Coronary artery (tissue), 2 donors: Measurements from ENCODE around the gene SPEM2.
A peak's percentile ranks its signal among the peaks of the same experiment; 100 is the strongest.

Experiments
- DNase-seq: peaks from one replicate; pipeline ENCODE4 v3.0.0-alpha.2; 2017; ENCODE audit warnings: low spot score
- H3K27ac ChIP-seq, 2 donors: fragments of 200-600 bp; sonication (generic); one replicate each; pipeline ENCODE4 v1.5.1; 2016 to 2019
- H3K4me3 ChIP-seq: fragments of 200-600 bp; sonication (generic); 2 replicates; pipeline ENCODE4 v1.5.1; 2016; ENCODE audit warnings: mild to moderate bottlenecking, moderate library complexity
- TF ChIP-seq, protein P1 (sequence below): fragments of 200-600 bp; sonication (generic); IDR thresholded peaks from one replicate; pipeline ENCODE4 v1.5.1; 2019; ENCODE audit warnings: antibody characterized with exemption

Gene SPEM2

GRCh38 chr17:7431231-7431630 is 5.8 kb downstream of the SPEM2 start:
- no peak for DNase-seq
- H3K27ac ChIP-seq: no peak overlapping the region
- TF ChIP-seq, protein P1, sequence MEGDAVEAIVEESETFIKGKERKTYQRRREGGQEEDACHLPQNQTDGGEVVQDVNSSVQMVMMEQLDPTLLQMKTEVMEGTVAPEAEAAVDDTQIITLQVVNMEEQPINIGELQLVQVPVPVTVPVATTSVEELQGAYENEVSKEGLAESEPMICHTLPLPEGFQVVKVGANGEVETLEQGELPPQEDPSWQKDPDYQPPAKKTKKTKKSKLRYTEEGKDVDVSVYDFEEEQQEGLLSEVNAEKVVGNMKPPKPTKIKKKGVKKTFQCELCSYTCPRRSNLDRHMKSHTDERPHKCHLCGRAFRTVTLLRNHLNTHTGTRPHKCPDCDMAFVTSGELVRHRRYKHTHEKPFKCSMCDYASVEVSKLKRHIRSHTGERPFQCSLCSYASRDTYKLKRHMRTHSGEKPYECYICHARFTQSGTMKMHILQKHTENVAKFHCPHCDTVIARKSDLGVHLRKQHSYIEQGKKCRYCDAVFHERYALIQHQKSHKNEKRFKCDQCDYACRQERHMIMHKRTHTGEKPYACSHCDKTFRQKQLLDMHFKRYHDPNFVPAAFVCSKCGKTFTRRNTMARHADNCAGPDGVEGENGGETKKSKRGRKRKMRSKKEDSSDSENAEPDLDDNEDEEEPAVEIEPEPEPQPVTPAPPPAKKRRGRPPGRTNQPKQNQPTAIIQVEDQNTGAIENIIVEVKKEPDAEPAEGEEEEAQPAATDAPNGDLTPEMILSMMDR: no peak
- no peak overlapping the region for H3K4me3 ChIP-seq

- no peak overlapping the region for H3K4me3 ChIP-seq
- TF ChIP-seq, protein P1: no peak
- DNase-seq: no peak
- no peak overlapping the region for H3K27ac ChIP-seq
Measured at GRCh38 chr17:7432296-7432695, 6.9 kb downstream of the SPEM2 start.

- DNase-seq: peak; percentile 85
- TF ChIP-seq, protein P1: no peak
- Histone ChIP-seq H3K4me3 (peak overlapping the region; percentile 74), H3K27ac (peak overlapping the region in 1 of 2 donors; percentile 86)
Measured at GRCh38 chr17:7435676-7436555, 10.5 kb downstream of the SPEM2 start.

DNA sequence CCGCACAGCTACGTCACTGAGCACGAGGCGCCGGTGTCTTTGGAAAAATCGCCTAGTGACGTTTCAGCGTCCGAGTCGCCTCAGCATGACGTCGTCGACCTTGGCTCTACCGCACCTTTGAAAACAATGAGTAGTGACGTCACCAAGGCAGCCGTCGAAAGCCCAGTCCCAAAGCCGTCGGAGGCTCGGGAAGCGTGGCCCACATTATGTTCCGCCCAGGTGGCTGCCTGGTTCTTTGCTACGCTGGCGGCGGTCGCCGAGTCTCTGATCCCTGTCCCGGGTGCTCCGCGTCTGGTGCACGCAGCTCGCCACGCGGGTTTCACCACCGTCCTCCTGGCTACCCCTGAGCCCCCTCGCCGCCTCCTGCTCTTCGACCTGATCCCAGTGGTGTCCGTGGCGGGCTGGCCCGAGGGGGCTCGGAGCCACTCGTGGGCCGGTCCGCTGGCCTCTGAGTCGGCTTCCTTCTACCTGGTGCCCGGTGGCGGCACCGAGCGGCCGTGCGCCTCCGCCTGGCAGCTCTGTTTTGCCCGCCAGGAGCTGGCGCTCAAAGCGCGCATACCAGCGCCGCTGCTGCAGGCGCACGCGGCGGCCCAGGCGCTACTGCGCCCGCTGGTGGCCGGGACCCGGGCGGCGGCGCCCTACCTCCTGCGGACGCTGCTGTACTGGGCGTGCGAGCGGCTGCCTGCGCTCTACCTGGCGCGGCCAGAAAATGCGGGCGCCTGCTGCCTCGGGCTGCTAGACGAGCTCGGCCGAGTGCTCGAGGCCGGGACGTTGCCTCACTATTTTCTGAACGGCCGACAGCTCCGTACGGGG is 11.3 kb downstream of the SPEM2 start:
- H3K4me3 ChIP-seq: peak overlapping the region; percentile 74
- TF ChIP-seq, protein P1: peak; percentile 80
- H3K27ac ChIP-seq: peak overlapping the region; percentile 40 to 86
- peak; percentile 84 for DNase-seq

GRCh38 chr17:7437369-7437863 is 12.0 kb downstream of the SPEM2 start:
- peak overlapping the region in 1 of 2 donors; percentile 86 for H3K27ac ChIP-seq
- H3K4me3 ChIP-seq: peak overlapping the region; percentile 74
- DNase-seq: no peak
- TF ChIP-seq, protein P1: peak; percentile 7

- TF ChIP-seq, protein P1: no peak
- Histone ChIP-seq H3K4me3 (peak overlapping the region; percentile 74), H3K27ac (peak overlapping the region in 1 of 2 donors; percentile 86)
- no peak for DNase-seq
Measured at GRCh38 chr17:7437950-7438614, 12.7 kb downstream of the SPEM2 start.
